Measurements from ENCODE around the gene MTAP.

Gene MTAP

GRCh38 chr9:21968331-21969010 lies 166.0 kb downstream of the MTAP start:
- H2BK120ac ChIP-seq (ENCODE audit: low read depth, low read length), result no peak overlapping the region
- peak overlapping the region; percentile 1 for H2AFZ ChIP-seq (ENCODE audit: low read depth, low read length)
- peak overlapping the region; percentile 4 to 56 for H3K4me3 ChIP-seq (ENCODE audit: insufficient read depth in 1 of 2, low read depth in 1 of 2, low read length in 2 of 2)
- no peak overlapping the region for H2BK12ac ChIP-seq (ENCODE audit: low read length in 2 of 2)
- H3K9ac ChIP-seq (ENCODE audit: low read length), result no peak overlapping the region
- H3K9me3 ChIP-seq (ENCODE audit: control insufficient read depth, low read length), result no peaks in the 10 kb centered on the region
- H2BK15ac ChIP-seq (ENCODE audit: low read depth, poor library complexity, severe bottlenecking), result no peak overlapping the region
- H2AK5ac ChIP-seq (ENCODE audit: low read length, severe bottlenecking), result no peak overlapping the region
- H3K4me2 ChIP-seq (ENCODE audit: low read length, poor library complexity, severe bottlenecking), result peak overlapping the region; percentile 70
- peak; percentile 50 for DNase-seq
- WGBS, result 4% methylated on average over 41 of the region's 41 CpGs
- H3K23ac ChIP-seq (ENCODE audit: low read length in 2 of 2), result peak overlapping the region in 1 of 2 experiments; percentile 14
- H3K4me1 ChIP-seq (ENCODE audit: control insufficient read depth, insufficient read depth, low read depth, low read length), result peaks cover 27% of the 10 kb centered on the region
- no peak overlapping the region for H3K27ac ChIP-seq (ENCODE audit: low read length, poor library complexity, severe bottlenecking)
- peaks cover 6 to 29% of the 10 kb centered on the region in 2 experiments for H3K36me3 ChIP-seq (ENCODE audit: control insufficient read depth in 1 of 2, insufficient read depth in 2 of 2, low read depth in 1 of 2, low read length in 2 of 2)
- H2BK5ac ChIP-seq (ENCODE audit: low read depth, low read length, poor library complexity, severe bottlenecking), result no peak overlapping the region
- peaks cover 13% of the 10 kb centered on the region for H3K79me1 ChIP-seq (replicated peaks; ENCODE audit: low read length, poor library complexity, severe bottlenecking)
- H4K91ac ChIP-seq (ENCODE audit: low read length), result no peak overlapping the region
- no peak overlapping the region for H4K8ac ChIP-seq (ENCODE audit: low read length)
- no peak overlapping the region for H3K18ac ChIP-seq (ENCODE audit: low read depth in 1 of 2, low read length in 2 of 2)
- H3K14ac ChIP-seq (ENCODE audit: low read length in 2 of 2), result no peak overlapping the region
- H3K27me3 ChIP-seq (ENCODE audit: control insufficient read depth in 1 of 2, insufficient read depth in 1 of 2, low read length in 2 of 2), result peaks cover 40 to 69% of the 10 kb centered on the region in 2 experiments
- no peak overlapping the region for H3K4ac ChIP-seq (ENCODE audit: low read depth in 1 of 2, low read length in 2 of 2)

- Histone ChIP-seq H3K23ac (ENCODE audit: low read length in 2 of 2) (peak overlapping the region in 1 of 2 experiments; percentile 46), H3K9ac (ENCODE audit: low read length) (no peak overlapping the region), H3K4ac (ENCODE audit: low read depth in 1 of 2, low read length in 2 of 2) (no peak overlapping the region), H3K18ac (ENCODE audit: low read depth in 1 of 2, low read length in 2 of 2) (no peak overlapping the region), H3K4me2 (ENCODE audit: low read length, poor library complexity, severe bottlenecking) (no peak overlapping the region), H2BK15ac (ENCODE audit: low read depth, poor library complexity, severe bottlenecking) (no peak overlapping the region), H3K4me3 (ENCODE audit: insufficient read depth in 1 of 2, low read depth in 1 of 2, low read length in 2 of 2) (peak overlapping the region in 1 of 2 experiments; percentile 56), H3K4me1 (ENCODE audit: control insufficient read depth, insufficient read depth, low read depth, low read length) (peaks cover 28% of the 10 kb centered on the region), H3K27me3 (ENCODE audit: control insufficient read depth in 1 of 2, insufficient read depth in 1 of 2, low read length in 2 of 2) (peaks cover 45 to 77% of the 10 kb centered on the region in 2 experiments), H3K14ac (ENCODE audit: low read length in 2 of 2) (no peak overlapping the region), H2AK5ac (ENCODE audit: low read length, severe bottlenecking) (no peak overlapping the region), H2BK12ac (ENCODE audit: low read length in 2 of 2) (no peak overlapping the region), H3K79me1 (replicated peaks; ENCODE audit: low read length, poor library complexity, severe bottlenecking) (peaks cover 13% of the 10 kb centered on the region), H4K91ac (ENCODE audit: low read length) (no peak overlapping the region), H2AFZ (ENCODE audit: low read depth, low read length) (no peak overlapping the region), H3K36me3 (ENCODE audit: control insufficient read depth in 1 of 2, insufficient read depth in 2 of 2, low read depth in 1 of 2, low read length in 2 of 2) (peaks cover 6 to 29% of the 10 kb centered on the region in 2 experiments), H3K9me3 (ENCODE audit: control insufficient read depth, low read length) (no peaks in the 10 kb centered on the region), H2BK120ac (ENCODE audit: low read depth, low read length) (no peak overlapping the region), H2BK5ac (ENCODE audit: low read depth, low read length, poor library complexity, severe bottlenecking) (no peak overlapping the region), H3K27ac (ENCODE audit: low read length, poor library complexity, severe bottlenecking) (no peak overlapping the region), H4K8ac (ENCODE audit: low read length) (no peak overlapping the region)
- no peak for DNase-seq
- 16% methylated on average over 23 of the region's 28 CpGs for WGBS
Observed at GRCh38 chr9:21969011-21969940, 166.8 kb downstream of the MTAP start.

- Histone ChIP-seq H3K4me2 (ENCODE audit: low read length, poor library complexity, severe bottlenecking) (no peak overlapping the region), H4K8ac (ENCODE audit: low read length) (no peak overlapping the region), H2BK120ac (ENCODE audit: low read depth, low read length) (no peak overlapping the region), H2BK5ac (ENCODE audit: low read depth, low read length, poor library complexity, severe bottlenecking) (no peak overlapping the region), H3K4me3 (ENCODE audit: insufficient read depth in 1 of 2, low read depth in 1 of 2, low read length in 2 of 2) (no peak overlapping the region), H2BK12ac (ENCODE audit: low read length in 2 of 2) (no peak overlapping the region), H3K27ac (ENCODE audit: low read length, poor library complexity, severe bottlenecking) (no peak overlapping the region), H4K91ac (ENCODE audit: low read length) (no peak overlapping the region), H3K27me3 (ENCODE audit: control insufficient read depth in 1 of 2, insufficient read depth in 1 of 2, low read length in 2 of 2) (peaks cover 47 to 86% of the 10 kb centered on the region in 2 experiments), H3K36me3 (ENCODE audit: control insufficient read depth in 1 of 2, insufficient read depth in 2 of 2, low read depth in 1 of 2, low read length in 2 of 2) (peaks cover 6 to 29% of the 10 kb centered on the region in 2 experiments), H3K18ac (ENCODE audit: low read depth in 1 of 2, low read length in 2 of 2) (no peak overlapping the region), H3K4ac (ENCODE audit: low read depth in 1 of 2, low read length in 2 of 2) (no peak overlapping the region), H2AK5ac (ENCODE audit: low read length, severe bottlenecking) (no peak overlapping the region), H3K4me1 (ENCODE audit: control insufficient read depth, insufficient read depth, low read depth, low read length) (peaks cover 25% of the 10 kb centered on the region), H3K23ac (ENCODE audit: low read length in 2 of 2) (peak overlapping the region in 1 of 2 experiments; percentile 23), H3K79me1 (replicated peaks; ENCODE audit: low read length, poor library complexity, severe bottlenecking) (peaks cover 13% of the 10 kb centered on the region), H3K9me3 (ENCODE audit: control insufficient read depth, low read length) (no peaks in the 10 kb centered on the region), H3K9ac (ENCODE audit: low read length) (no peak overlapping the region), H2BK15ac (ENCODE audit: low read depth, poor library complexity, severe bottlenecking) (no peak overlapping the region), H3K14ac (ENCODE audit: low read length in 2 of 2) (no peak overlapping the region), H2AFZ (ENCODE audit: low read depth, low read length) (no peak overlapping the region)
- DNase-seq, result no peak
- 39% methylated on average over 21 of the region's 24 CpGs for WGBS
Observed at GRCh38 chr9:21969951-21970799, 167.7 kb downstream of the MTAP start.

Data from mesenchymal stem cell (in vitro differentiated cells and primary cell).